CD14-positive monocyte (primary cell): ENCODE results near the gene BCAP29. TPM values are rescaled to one million over a fixed set of nuclear protein-coding genes. Genes with fewer than 3 reads are reported as not detected.

Experiments
- DNase-seq, 3 donors: peaks; one replicate each; pipeline ENCODE4 v3.0.0-alpha.2; 2011 to 2022
- H2AFZ ChIP-seq: 2 replicates; pipeline ENCODE4 v1.6.0; 2012; ENCODE audit warnings: mild to moderate bottlenecking, low read depth, low read length, inconsistent platforms; ENCODE audit not compliant: insufficient read depth, poor library complexity, severe bottlenecking
- H3K27ac ChIP-seq, 2 donors: 1 replicate in 1 of 2; 2 replicates in 1 of 2; pipeline ENCODE4 v1.5.1; 2012 to 2013; ENCODE audit warnings: low read length in 2 of 2, control low read depth in 1 of 2, inconsistent platforms in 1 of 2, low read depth in 1 of 2, mild to moderate bottlenecking in 1 of 2
- H3K27me3 ChIP-seq, 2 donors: one replicate each; pipeline versions ENCODE4 v1.6.0 to v1.6.1; 2011 to 2013; ENCODE audit warnings: low read length in 2 of 2; ENCODE audit not compliant: control insufficient read depth in 2 of 2, insufficient read depth in 2 of 2
- H3K36me3 ChIP-seq, 2 donors: replicated peaks in 1 of 2; 1 replicate in 1 of 2; 2 replicates in 1 of 2; pipeline versions ENCODE4 v1.5.1 to v1.6.1; 2012 to 2013; ENCODE audit warnings: low read length in 2 of 2, control low read depth in 1 of 2, inconsistent platforms in 1 of 2, mild to moderate bottlenecking in 1 of 2; ENCODE audit not compliant: insufficient read depth in 2 of 2, control insufficient read depth in 1 of 2
- H3K4me1 ChIP-seq, 2 donors: 1 replicate in 1 of 2; 2 replicates in 1 of 2; pipeline versions ENCODE4 v1.5.1 to v1.6.1; 2012 to 2013; ENCODE audit warnings: low read length in 2 of 2, control low read depth in 1 of 2, inconsistent platforms in 1 of 2, mild to moderate bottlenecking in 1 of 2, moderate library complexity in 1 of 2; ENCODE audit not compliant: insufficient read depth in 2 of 2, control insufficient read depth in 1 of 2
- H3K4me2 ChIP-seq: replicated peaks from 2 replicates; pipeline ENCODE3; 2012; ENCODE audit warnings: low read length, moderate library complexity, mild to moderate bottlenecking; ENCODE audit not compliant: poor library complexity, severe bottlenecking; ENCODE audit errors: extremely low read depth
- H3K4me3 ChIP-seq, 3 experiments: fragments of 200-600 bp in 1 of 3; sonication (generic) in 1 of 3; replicated peaks in 1 of 3; 1 replicate in 2 of 3; 2 replicates in 1 of 3; pipeline ENCODE4 v1.5.1; 2011 to 2013; ENCODE audit warnings: low read length in 3 of 3, mild to moderate bottlenecking in 3 of 3, control low read depth in 2 of 3, low read depth in 2 of 3, inconsistent platforms in 1 of 3, moderate library complexity in 1 of 3
- H3K79me2 ChIP-seq: 2 replicates; pipeline ENCODE4 v1.6.0; 2012; ENCODE audit warnings: mild to moderate bottlenecking, control low read depth, inconsistent platforms, low read length, moderate library complexity; ENCODE audit not compliant: insufficient read depth
- H3K9ac ChIP-seq: 2 replicates; pipeline ENCODE4 v1.6.0; 2017; ENCODE audit warnings: low read length, mild to moderate bottlenecking; ENCODE audit not compliant: insufficient read depth, poor library complexity, severe bottlenecking
- H3K9me3 ChIP-seq, 2 donors: replicated peaks in 1 of 2; 1 replicate in 1 of 2; 2 replicates in 1 of 2; pipeline versions ENCODE4 v1.5.1 to v1.6.1; 2012 to 2013; ENCODE audit warnings: low read length in 2 of 2, control low read depth in 1 of 2; ENCODE audit not compliant: control insufficient read depth in 1 of 2, insufficient read depth in 1 of 2
- H4K20me1 ChIP-seq: 2 replicates; pipeline ENCODE4 v1.6.0; 2012; ENCODE audit warnings: mild to moderate bottlenecking, low read length, control low read depth, moderate library complexity; ENCODE audit not compliant: insufficient read depth
- H3K27ac Mint-ChIP-seq, 7 donors: one replicate each; pipeline ENCODE4 v1.8.0; 2020; ENCODE audit warnings: mild to moderate bottlenecking in 7 of 7, mixed read lengths in 7 of 7, moderate library complexity in 6 of 7, inconsistent platforms in 2 of 7
- H3K27me3 Mint-ChIP-seq, 3 donors: one replicate each; pipeline ENCODE4 v1.8.0; 2021 to 2022; ENCODE audit warnings: low read depth in 3 of 3, mild to moderate bottlenecking in 3 of 3, mixed read lengths in 3 of 3, moderate library complexity in 3 of 3, inconsistent platforms in 1 of 3
- H3K36me3 Mint-ChIP-seq, 2 donors: one replicate each; pipeline ENCODE4 v1.8.0; 2020; ENCODE audit warnings: mixed read lengths in 2 of 2, inconsistent platforms in 1 of 2, mild to moderate bottlenecking in 1 of 2
- H3K4me1 Mint-ChIP-seq: one replicate; pipeline ENCODE4 v1.8.0; 2020; ENCODE audit warnings: mild to moderate bottlenecking, mixed read lengths
- H3K4me3 Mint-ChIP-seq, 2 donors: one replicate each; pipeline ENCODE4 v1.8.0; 2020; ENCODE audit warnings: mild to moderate bottlenecking in 2 of 2, mixed read lengths in 2 of 2, moderate library complexity in 1 of 2
- H3K9me3 Mint-ChIP-seq, 7 donors: one replicate each; pipeline ENCODE4 v1.8.0; 2020 to 2022; ENCODE audit warnings: mixed read lengths in 7 of 7, mild to moderate bottlenecking in 6 of 7, moderate library complexity in 6 of 7, inconsistent platforms in 2 of 7
- WGBS: methylation state at CpG from one replicate; pipeline ENCODE4 v1.1.5; 2013; ENCODE audit warnings: missing lambda C conversion rate; ENCODE audit not compliant: insufficient coverage; 5-methylcytosine and 5-hydroxymethylcytosine counted together
- intact Hi-C, 2 donors: fragments of 100-400 bp; cut with micrococcal nuclease; formaldehyde crosslinking; loops; one replicate each; pipeline versions ENCODE4 v1.15.0 to v1.15.1; 2023
- polyA plus RNA-seq, 3 donors: library from polyadenylated mRNA; depleted of rRNA in 1 of 3; unstranded in 2 of 3; stranded (reverse) in 1 of 3; fragments of 300-500 nt in 2 of 3; fragments of >200 nt in 1 of 3; fragmentation: Illumina TruSeq in 2 of 3; gene quantifications; 1 replicate in 2 of 3; 2 replicates in 1 of 3; pipeline ENCODE4 v1.2.3, GENCODE V29; 2012 to 2021
- TF ChIP-seq, protein P1 (sequence below): fragments of 200-600 bp; IDR thresholded peaks from one replicate; pipeline ENCODE4 v1.8.0; 2022; ENCODE audit warnings: antibody characterized with exemption, mild to moderate bottlenecking

BCAP29 gene
- polyA plus RNA-seq, 3 donors, result 35.2 to 76.0 (median 58.8) TPM

DNA sequence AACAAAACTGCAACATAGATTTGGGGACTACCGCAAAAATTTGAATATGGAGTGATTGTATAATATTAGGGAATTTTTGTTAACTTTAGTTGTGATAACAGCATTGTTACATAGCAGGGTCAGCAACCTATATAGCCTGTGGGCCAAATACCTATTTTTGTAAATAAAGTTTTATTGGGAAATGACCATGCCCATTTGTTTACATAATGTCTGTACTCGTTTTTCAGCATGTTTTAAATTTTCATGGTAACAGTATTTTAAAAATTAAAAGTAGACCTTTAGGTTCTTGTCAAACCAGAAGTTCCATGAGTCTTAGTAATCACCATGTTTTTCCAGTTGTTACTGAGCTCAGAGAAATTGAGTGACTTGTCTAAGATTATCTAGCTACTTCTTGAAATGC lies 4.7 kb downstream of the BCAP29 start:
- Histone ChIP-seq H3K4me2 (no peak overlapping the region), H3K9me3 (no peaks in the 10 kb centered on the region), H3K27ac (no peak overlapping the region), H3K4me1 (peaks cover 5 to 8% of the 10 kb centered on the region in 2 donors), H3K27me3 (no peaks in the 10 kb centered on the region), H3K79me2 (peaks cover 5% of the 10 kb centered on the region), H3K36me3 (peaks cover 12 to 28% of the 10 kb centered on the region in 2 donors), H4K20me1 (no peaks in the 10 kb centered on the region), H3K4me3 (no peak overlapping the region), H2AFZ (no peak overlapping the region), H3K9ac (no peak overlapping the region)
- Mint-ChIP-seq H3K36me3 (peaks cover 26 to 31% of the 10 kb centered on the region in 2 donors), H3K4me1 (peaks cover 16% of the 10 kb centered on the region), H3K9me3 (peaks cover 0 to 2% (median 0%) of the 10 kb centered on the region in 7 donors), H3K27ac (peak overlapping the region in 1 of 7 donors; percentile 10), H3K27me3 (peaks cover 0 to 2% (median 0%) of the 10 kb centered on the region in 3 donors), H3K4me3 (no peak overlapping the region)
- WGBS, result 100% methylated on average over 1 of the region's 2 CpGs
- DNase-seq, result no peak
- intact Hi-C loops, result no loop called here
- TF ChIP-seq, protein P1, sequence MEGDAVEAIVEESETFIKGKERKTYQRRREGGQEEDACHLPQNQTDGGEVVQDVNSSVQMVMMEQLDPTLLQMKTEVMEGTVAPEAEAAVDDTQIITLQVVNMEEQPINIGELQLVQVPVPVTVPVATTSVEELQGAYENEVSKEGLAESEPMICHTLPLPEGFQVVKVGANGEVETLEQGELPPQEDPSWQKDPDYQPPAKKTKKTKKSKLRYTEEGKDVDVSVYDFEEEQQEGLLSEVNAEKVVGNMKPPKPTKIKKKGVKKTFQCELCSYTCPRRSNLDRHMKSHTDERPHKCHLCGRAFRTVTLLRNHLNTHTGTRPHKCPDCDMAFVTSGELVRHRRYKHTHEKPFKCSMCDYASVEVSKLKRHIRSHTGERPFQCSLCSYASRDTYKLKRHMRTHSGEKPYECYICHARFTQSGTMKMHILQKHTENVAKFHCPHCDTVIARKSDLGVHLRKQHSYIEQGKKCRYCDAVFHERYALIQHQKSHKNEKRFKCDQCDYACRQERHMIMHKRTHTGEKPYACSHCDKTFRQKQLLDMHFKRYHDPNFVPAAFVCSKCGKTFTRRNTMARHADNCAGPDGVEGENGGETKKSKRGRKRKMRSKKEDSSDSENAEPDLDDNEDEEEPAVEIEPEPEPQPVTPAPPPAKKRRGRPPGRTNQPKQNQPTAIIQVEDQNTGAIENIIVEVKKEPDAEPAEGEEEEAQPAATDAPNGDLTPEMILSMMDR, result no peak

DNA sequence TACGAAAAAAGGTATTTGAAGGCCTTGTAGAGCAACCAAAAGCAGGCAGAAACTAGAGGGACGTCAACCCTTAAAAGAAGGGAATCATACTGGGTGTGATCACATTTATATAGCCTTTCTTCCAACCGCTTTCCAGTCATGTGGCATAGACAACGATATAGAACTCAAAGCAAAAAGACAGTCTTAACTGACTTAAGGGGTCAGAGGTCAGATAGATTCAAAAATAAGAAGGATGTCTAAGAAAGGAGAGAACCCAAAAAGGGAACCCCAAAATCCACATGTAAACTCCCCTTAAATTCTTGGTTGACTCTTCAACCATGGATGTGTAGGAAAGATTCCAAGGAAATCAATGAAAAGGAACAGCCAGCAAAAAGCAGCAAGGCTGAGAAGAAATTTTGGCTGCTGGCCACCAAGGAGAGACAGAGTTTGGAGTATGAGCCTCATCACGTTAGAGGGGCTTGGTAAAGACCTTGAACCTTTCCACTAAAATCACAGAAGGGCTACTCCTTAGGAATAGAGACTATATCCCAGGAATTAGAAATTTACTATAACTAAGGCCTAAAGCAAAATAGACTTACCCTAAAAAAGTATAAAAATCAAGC lies 8.6 kb downstream of the BCAP29 start:
- TF ChIP-seq, protein P1, result no peak
- Mint-ChIP-seq H3K4me1 (no peaks in the 10 kb centered on the region), H3K36me3 (peaks cover 35 to 40% of the 10 kb centered on the region in 2 donors), H3K27me3 (no peaks in the 10 kb centered on the region), H3K4me3 (no peak overlapping the region), H3K27ac (peak overlapping the region in 1 of 7 donors; percentile 42), H3K9me3 (peaks cover 0 to 2% (median 0%) of the 10 kb centered on the region in 7 donors)
- no peaks in the 10 kb centered on the region for H3K79me2 ChIP-seq
- peaks cover 12 to 30% of the 10 kb centered on the region in 2 donors for H3K36me3 ChIP-seq
- no CpG with 5 or more reads among the region's 5 CpGs for WGBS
- H3K4me2 ChIP-seq, result no peak overlapping the region
- H3K27ac ChIP-seq, result no peak overlapping the region
- H3K9ac ChIP-seq, result no peak overlapping the region
- DNase-seq, result no peak
- H3K9me3 ChIP-seq, result no peaks in the 10 kb centered on the region
- no peak overlapping the region for H2AFZ ChIP-seq
- intact Hi-C loops, result no loop called here
- no peak overlapping the region for H3K4me3 ChIP-seq
- H3K27me3 ChIP-seq, result no peaks in the 10 kb centered on the region
- H3K4me1 ChIP-seq, result no peaks in the 10 kb centered on the region
- no peaks in the 10 kb centered on the region for H4K20me1 ChIP-seq
